SIG-M5 treated with dmso at 0.1 percent for 504 hours (cell line): ENCODE results near the gene TRIM49C.
"Not testable (repeated sequence)": the region's sequence is repeated elsewhere in the genome, so short reads cannot be mapped to it uniquely, and the experiment has no call there.

ENCODE experiments used
- DNase-seq: peaks from one replicate; lab custom pipeline; 2025; ENCODE audit not compliant: unreplicated experiment; lab: John Stamatoyannopoulos, UW

TRIM49C gene, protein sequence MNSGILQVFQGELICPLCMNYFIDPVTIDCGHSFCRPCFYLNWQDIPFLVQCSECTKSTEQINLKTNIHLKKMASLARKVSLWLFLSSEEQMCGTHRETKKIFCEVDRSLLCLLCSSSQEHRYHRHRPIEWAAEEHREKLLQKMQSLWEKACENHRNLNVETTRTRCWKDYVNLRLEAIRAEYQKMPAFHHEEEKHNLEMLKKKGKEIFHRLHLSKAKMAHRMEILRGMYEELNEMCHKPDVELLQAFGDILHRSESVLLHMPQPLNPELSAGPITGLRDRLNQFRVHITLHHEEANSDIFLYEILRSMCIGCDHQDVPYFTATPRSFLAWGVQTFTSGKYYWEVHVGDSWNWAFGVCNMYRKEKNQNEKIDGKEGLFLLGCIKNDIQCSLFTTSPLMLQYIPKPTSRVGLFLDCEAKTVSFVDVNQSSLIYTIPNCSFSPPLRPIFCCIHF

DNA sequence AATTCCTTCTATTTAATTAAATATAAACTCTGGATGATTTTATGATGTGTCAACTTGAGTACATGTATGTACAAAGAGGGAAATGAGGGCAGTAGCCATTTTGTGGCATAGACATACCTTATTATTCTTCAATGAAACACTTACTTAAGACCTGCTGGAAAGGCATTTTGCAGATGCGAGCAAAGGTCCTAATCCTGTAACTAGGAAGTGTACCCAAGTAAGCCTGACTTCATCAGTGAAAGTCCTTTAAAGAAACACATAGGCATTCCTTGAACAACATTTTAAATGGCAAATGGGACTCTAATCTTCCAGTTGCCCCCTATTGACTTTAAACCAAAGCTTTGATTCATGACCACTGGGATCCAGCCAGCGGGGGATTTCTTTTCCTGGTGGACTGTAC lies at the start of gene TRIM49C:
Gene TRIM49C (plus strand): TSS at position 301 of the 400 bp plus-strand sequence. CDS start 4,106 bp downstream, outside the sequence.
- not testable (repeated sequence) for DNase-seq

- DNase-seq: not testable (repeated sequence)
Observed at GRCh38 chr11:90024184-90024583, 6.7 kb upstream of the TRIM49C start.

- DNase-seq: not testable (repeated sequence)
Observed at GRCh38 chr11:90051591-90052209, 20.8 kb downstream of the TRIM49C start.

DNA sequence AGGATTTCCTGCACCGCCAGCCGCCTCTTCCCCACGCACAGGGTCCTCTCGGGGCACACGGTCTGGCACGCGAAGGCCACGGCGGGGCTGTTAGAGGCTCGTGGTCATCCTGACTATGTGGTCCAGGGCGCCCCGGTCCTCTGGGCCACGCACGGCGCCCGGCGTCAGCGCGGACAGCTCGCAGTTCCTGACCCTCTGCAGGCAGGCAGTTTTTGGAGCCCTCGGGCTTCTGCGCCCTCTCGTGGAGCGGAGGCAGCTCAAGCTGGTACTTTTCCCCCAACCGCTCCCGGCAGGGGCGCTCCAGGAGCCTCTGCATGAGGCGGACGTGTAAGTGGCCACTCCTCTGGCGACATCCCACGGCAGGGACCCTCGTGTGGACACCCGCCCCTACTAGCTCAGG lies 21.4 kb downstream of the TRIM49C start:
- DNase-seq: not testable (repeated sequence)

DNA sequence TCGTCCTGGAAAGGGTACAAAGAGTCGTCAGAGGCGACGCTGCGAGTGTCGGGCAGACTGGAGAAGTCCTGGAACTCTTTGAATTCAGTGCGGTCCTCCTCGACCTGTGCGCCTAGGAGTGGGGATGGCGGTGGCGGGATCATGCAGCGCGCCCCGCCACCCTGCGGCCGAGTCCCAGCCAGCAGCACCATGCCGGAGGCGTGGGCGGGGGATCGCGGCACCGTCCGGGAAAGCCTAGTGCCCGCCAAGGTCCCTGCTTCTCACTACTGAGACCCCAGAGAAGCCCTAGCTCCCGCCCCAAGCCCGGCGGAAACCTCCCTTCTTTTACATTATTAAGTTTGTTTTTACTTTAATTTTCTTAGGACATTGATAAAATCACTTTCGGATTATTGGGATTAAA lies 22.6 kb downstream of the TRIM49C start:
- DNase-seq: not testable (repeated sequence)

GRCh38 chr11:90085650-90086049 lies 54.7 kb downstream of the TRIM49C start, which contains the start of gene UBTFL1:
UBTFL1 (plus strand) TSS chr11:90085950; CDS start chr11:90085950, 0 bp downstream.
- DNase-seq: not testable (repeated sequence)

- not testable (repeated sequence) for DNase-seq
Observed at GRCh38 chr11:90088731-90089130, 57.8 kb downstream of the TRIM49C start.
